GM21381 (cell line): ENCODE results near the gene MOB3C.
"Not testable (repeated sequence)": the region's sequence is repeated elsewhere in the genome, so short reads cannot be mapped to it uniquely, and the experiment has no call there.

Source experiments
- ATAC-seq: cut with Tn5 transposase; IDR thresholded peaks from one replicate; pipeline ENCODE4 v1.9.1; 2021; ENCODE audit warnings: mild to moderate bottlenecking, moderate library complexity; ENCODE audit not compliant: unreplicated experiment

MOB3C gene

DNA sequence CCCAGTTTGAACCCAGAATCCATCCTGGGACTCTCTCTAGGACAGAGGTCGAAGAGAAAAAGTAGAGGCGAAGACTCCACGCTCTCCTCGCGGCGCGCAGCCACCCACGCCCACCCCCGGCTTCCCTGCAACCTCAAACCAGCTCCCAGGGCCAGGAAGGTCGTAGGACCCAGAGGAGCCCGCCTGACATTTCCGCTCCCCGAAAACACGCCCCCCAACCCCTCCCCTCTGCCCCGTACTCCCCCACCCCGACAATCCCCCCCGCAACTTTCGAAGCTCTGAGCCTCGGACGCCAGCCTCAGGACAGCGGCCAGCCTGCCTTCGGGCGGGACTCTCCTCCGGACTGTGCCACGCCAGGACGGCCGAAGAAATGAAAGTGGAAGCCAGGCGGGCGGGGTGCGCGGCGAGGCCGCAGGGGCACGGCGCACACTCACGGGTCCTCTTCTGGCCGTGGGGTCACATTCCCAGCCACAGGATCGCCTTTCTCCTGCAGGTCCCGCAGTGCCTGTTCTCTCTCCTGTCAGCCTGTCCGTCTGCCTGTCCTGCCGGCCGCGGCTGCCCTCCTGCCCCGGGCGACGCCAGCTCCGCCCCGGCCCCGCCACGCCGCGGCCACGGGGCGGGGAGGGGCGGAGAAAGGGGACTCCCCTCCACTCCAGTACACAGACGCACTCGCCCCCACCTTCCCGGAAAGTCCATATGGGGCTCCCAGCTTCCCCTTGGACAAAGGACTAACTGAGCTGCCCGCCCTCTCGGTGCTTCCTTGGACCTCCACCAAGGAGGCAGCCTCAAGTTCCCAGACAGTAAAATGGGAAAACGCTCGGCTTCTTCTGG, at the start of gene MOB3C:
MOB3C (minus strand) TSS at position 535 of the 831 bp plus-strand sequence. CDS start 3,490 bp downstream, outside the sequence.
- peak; percentile 64 for ATAC-seq

GRCh38 chr1:46665983-46666382, 49.4 kb upstream of the MOB3C start:
- ATAC-seq, result no peak

GRCh38 chr1:46662919-46663318, 46.3 kb upstream of the MOB3C start:
- not testable (repeated sequence) for ATAC-seq

DNA sequence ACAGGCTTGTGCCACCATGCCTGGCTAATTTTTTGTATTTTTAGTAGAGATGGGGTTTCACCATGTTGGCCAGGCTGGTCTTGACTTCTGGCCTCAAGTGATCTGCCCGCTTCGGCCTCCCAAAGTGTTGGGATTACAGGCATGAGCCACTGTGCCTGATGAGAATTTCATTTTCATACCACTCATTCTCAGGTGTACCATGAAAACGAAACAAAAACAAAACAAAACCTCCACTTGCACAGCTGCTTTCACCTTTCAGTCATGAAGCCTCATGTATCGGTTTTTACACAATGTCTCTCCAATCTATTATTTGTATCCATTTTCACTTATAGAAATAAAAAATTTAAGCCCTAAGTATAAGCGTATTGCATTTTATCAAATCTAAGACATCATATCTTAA, 43.5 kb upstream of the MOB3C start:
- ATAC-seq, result peak; percentile 89

GRCh38 chr1:46659307-46659870, 42.8 kb upstream of the MOB3C start:
- no peak for ATAC-seq

DNA sequence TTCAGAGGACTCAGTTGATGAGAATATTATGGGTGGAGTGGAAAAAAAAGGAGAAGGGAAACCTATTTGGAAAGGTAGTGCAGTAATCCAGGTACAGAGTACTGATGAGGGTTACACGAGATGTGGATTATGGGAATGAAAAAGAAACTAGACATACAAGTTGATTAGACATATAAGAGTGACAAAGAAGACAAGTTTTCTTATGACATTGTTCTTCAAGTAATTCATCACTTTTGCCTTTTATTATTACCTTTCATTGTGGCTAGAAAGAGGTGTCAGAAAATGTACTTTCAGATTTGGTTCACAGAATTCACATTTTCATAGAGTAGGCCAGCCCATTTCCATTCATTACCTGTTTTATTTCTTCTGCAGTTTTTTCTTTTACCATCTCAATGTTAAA, 41.2 kb upstream of the MOB3C start:
- ATAC-seq, result no peak

DNA sequence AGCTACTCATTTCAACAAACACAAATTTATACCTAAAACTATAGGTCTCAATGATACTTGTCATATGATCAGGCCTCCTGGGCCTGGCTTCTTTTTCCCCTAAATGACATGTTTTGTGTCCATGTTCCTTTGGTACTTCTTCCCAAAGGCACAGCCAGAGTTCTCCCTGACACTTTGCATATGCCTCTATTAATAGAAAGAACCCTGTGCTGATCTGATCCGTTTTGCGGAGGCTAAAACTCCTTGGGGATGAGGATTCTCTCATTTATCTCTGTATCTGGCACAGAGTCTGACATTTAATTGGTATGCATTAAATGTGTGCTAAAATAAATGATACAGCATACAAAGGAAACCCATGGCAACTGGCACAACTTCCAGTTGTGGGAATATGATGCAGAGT, 40.0 kb upstream of the MOB3C start:
- ATAC-seq, result no peak

- no peak for ATAC-seq
Observed at GRCh38 chr1:46655848-46656247, 39.2 kb upstream of the MOB3C start.

DNA sequence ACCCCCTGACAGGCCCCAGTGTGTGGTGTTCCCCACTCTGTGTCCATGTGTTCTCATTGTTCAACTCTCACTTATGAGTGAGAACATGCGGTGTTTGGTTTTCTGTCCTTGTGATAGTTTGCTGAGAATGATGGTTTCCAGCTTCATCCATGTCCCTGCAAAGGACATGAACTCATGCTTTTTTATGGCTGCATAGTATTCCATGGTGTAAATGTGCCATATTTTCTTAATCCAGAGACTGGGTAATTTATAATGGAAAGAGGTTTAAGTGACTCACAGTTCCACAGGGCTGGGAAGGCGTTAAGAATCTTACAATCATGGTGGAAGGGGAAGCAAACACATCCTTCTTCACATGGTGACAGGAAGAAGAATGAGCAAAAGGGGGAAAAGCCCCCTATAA, 38.1 kb upstream of the MOB3C start:
- not testable (repeated sequence) for ATAC-seq

GRCh38 chr1:46654012-46654411, 37.4 kb upstream of the MOB3C start:
- ATAC-seq, result no peak

DNA sequence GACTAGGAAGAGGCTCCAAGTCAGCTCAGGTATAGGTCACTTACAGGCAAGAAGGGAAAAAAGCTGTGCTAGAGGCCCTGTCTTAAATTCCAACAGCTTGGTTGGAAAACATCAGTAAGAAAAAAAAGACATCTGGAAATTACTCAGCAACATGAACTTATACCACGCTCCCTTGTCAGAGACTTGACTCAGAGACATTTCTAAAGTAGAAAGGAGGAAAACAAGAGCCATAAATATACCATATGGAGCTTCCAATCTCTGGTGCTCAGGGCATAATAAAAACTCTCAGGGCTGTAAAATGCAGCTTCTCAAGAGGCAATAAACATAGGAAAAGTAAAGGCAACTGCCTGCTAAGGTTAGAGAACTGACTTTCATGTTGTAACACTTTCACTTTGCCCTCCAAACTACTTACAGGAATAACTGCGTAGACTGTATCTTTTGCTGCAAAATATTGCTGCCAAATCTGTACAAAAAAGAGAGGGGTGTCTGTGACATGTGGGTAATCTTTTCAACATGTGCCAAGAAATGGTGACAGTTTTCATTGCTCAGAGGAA, 36.9 kb upstream of the MOB3C start:
- no peak for ATAC-seq

DNA sequence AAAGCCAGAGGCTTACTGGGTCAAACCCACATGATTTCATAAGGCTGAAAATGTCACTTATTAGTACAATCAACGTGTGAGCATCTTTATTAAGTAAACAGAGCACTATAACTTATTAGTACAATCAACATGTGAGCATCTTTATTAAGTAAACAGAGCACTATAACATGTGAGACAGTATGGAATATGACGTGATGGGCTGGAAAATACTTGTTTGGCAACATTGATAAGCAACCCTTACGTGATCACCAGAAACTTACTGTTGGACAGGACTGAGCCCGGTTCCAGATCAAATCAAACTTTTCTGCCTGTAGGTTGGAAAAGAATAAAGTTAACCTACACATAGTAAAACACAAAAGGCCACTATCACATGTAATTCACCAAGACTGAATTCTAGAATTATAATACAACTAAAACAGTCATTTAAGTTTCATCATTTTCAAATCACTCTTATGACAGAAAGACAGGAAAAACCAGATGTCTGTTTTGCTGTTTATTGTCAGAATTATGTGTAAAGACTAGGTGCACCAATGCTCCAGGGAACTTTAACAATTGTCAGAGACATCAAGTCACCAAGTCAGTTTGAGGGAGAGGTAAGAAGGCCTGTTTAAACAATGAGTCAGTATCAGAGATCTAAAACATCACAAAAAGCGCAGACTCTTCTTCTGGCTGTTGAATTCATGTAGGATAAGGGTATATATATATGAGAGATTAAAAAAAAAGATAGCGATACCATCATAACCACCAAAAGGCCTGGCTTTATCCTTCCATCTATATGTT, 35.9 kb upstream of the MOB3C start:
- no peak for ATAC-seq

DNA sequence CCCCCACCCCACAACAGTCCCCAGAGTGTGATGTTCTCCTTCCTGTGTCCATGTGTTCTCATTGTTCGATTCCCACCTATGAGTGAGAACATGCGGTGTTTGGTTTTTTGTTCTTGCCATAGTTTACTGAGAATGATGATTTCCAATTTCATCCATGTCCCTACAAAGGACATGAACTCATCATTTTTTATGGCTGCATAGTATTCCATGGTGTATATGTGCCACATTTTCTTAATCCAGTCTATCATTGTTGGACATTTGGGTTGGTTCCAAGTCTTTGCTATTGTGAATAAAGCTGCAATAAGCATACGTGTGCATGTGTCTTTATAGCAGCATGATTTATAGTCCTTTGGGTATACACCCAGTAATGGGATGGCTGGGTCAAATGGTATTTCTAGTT, 34.5 kb upstream of the MOB3C start:
- ATAC-seq, result not testable (repeated sequence)

GRCh38 chr1:46650491-46650890, 33.9 kb upstream of the MOB3C start:
- ATAC-seq, result no peak

DNA sequence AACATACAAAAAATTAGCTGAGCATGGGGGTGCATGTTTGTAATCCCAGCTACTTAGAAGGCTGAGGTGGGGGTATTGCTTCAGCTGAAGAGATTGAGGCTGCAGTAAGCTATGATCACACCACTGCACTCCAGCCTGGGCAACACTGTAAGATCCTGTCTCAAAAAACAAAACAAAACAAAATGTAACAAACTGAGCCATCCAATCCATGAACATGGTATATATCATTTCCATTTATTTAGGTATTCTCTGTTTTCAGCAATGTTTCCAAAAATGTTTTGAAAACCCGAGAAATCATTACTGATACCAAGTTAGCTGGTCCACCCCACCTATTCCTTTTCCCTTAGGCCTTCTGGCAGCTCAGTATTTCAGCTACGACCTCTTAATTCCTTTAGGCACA, 33.2 kb upstream of the MOB3C start:
- ATAC-seq, result no peak

DNA sequence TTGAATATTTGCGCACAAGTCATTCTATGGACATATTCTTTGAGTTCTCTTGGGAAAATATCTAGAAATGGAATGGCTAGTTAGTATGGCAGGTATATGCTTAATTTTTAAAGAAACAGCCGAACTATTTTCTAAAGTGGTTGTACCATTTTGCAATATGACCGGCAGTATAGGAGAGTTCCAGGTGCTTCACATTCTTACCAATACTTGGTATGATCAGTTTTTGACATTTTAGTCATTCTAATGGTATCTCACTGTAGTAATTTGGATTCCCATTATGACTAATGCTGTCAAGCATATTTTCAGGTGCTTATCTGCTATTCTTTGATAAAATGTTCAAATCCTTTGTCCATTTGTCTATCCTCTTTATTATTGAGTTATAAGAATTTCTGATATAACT, 31.0 kb upstream of the MOB3C start:
- ATAC-seq, result no peak

GRCh38 chr1:46646844-46647243, 30.2 kb upstream of the MOB3C start:
- no peak for ATAC-seq

GRCh38 chr1:46646331-46646730, 29.7 kb upstream of the MOB3C start:
- no peak for ATAC-seq

GRCh38 chr1:46645815-46646214, 29.2 kb upstream of the MOB3C start:
- ATAC-seq, result no peak

- no peak for ATAC-seq
Observed at GRCh38 chr1:46643368-46643775, 26.8 kb upstream of the MOB3C start.

DNA sequence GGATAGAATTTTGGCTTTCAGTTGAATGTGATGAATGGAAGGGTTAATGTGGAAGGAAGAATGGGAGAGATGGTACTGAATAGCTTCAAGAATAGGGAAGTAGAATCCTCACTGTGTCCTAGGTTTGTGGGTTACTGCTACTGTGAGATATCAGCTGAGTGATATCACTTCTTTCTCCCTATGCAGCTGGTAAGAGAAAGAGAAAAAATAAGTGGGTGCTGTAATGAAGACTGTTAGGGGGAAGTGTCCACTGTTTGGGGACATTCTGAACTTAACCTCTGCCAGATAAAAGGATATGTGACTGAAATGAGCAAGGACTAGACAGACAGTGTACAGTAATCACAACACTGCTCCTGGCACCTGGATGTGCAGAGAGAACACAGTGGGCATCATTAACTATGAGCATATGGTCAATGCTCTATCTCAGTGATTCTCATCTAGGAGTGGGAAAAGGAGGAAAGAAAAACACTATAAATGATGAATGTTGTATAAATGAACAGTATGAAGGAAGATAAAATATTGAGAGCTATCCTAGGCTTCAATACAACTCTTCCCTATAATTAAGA, 25.6 kb upstream of the MOB3C start:
- ATAC-seq, result no peak
